HG03108 (cell line): ENCODE data around the gene LRRC75A.

ENCODE experiments used
- ATAC-seq: cut with Tn5 transposase; IDR thresholded peaks from one replicate; pipeline ENCODE4 v1.9.1; 2021; ENCODE audit warnings: moderate library complexity; ENCODE audit not compliant: unreplicated experiment

LRRC75A gene

DNA sequence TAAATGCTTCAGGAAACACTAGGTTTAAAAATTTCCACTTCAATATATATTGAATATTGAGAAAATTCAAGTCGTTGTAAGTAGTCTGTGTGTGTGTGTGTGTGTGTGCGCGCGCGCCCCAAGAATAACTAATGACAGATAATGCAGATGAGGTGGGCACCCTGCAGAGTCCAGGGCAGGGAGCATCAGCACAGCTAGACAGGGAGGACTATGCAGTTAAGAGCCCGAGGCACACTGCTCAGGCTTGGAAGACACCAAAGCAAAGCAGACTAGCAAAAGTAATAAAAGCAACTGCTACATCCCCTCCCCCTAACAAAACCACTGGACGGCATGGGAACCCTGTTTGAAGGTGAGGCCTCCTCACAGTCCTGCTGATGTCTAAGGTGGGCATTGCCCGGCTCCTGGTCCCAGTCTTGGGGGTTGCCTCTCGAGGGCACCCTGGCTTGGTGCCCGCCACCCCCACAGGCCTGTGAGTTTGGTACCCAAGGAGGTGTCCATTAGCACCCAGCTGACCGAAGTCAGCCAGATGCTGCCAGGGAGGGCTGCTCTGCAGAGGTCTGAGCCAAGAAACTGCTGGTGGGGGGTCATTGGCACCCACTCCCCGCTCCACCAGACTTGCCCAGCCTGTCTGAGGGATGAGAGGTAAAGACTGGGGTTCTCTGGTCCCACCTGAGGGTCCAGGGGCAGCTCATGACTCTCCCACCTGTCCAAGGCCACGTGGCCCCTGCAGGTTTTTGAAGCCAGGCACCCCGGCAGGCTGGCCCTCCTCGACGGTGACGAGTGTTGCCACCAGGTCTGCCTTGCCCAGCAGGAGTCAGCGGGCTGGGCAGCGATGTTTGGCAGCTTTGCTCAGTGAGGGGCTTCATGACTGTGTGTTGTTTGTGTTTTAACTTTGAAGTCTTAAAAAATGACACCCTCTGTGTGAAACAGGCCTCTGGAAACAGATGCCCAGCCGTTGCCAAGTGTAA is 18.7 kb downstream of the LRRC75A start:
- no peak for ATAC-seq

DNA sequence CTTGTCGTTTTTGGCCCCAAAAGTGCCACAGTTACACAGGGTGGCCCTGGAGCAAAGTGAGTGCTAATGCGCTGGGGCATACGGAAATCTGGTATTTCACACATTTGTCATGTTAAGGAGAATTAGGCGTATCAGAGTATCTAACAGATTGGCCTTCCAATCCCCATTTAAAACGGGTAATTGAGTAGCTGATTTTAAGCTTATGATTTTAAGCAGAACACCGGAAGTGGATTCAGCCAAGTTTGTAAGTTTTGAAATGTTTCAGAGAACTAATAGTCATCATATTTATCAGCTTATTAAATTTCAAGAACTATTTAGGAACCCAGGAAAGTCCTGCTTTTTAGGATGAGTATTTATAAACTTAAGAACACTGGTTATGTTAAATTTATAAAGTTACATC is 19.5 kb downstream of the LRRC75A start:
- ATAC-seq = no peak

DNA sequence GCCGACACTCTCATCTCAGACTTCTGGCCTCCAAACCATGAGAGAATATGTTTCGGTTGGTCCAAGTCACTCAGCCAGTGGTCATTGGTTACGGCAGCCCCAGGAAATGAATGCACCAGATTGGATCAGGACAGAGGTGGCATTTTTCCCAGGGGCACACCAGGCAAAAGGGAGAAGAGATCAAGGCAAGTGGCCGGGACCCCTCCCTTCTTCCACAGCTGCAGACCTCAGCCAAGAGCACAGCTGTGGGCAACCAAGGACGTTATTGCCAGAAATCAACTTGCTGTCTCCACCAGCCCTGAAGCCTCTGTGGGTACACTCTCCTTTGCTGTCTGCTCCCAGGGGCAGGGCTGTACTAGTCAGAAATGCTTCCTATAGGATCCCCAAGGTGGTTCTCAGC is 20.7 kb downstream of the LRRC75A start:
- no peak for ATAC-seq

DNA sequence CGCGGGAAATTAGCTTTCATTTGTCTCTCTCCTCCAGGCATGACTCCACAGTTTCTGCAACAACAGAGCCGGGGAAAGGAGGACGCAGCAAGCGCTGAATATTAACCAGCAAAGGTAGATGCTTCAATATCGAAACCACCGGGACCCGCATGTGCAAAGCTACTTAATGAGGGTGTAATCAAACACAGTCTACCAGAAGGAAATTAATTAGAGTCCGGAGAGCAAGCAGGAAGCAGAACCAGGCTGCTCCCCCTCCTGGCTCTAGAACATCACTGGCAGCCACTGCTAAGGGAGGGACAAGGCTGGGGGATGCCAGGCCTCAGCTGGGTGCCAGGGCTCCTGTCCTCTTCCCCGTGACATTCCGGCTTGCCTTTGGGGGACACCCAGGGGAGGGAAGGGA is 21.7 kb downstream of the LRRC75A start:
- ATAC-seq = no peak

DNA sequence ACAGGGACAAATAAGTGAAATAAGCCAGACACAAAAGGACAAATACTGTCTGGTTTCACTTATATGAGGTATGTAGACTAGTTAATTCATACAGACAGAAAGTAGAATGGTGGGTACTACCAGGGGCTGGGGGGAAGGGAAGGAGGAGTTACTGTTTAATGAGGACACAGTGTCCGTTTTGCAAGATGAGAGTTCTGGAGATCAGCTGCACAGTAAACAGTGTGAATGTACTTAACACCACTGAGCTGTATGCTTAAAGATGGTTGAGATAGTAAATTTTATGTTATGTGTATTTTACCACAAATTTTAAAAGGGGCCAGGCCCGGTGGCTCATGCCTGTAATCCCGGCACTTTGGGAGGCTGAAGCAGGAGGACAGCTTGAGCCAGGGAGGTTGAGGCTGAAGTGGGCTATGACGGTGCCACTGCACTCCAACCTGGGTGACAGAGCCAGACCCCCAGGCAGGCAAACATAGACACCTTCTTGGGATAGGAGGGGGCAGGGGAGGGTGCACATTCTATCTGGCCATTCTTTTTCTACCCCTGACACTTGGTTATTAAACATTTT is 23.5 kb downstream of the LRRC75A start:
- ATAC-seq = no peak

DNA sequence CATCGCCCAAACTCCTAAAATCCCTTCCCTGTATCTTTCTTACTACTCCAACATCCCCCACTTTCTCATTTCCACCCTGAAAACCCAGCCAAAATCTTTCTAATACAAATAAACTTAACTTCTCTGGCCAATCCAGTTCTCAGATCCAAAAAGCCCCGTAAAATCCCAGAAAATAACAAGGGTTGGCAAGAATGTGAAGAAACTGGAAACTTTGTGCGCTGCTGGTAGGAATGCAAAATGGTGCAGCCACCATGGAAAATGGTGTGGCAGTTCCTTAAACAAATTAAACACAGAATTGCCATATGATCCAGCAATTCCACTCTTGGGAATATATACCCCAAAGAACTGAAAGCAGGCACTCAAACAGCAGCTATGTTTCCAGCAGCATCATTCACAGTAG is 24.1 kb downstream of the LRRC75A start:
- no peak for ATAC-seq

DNA sequence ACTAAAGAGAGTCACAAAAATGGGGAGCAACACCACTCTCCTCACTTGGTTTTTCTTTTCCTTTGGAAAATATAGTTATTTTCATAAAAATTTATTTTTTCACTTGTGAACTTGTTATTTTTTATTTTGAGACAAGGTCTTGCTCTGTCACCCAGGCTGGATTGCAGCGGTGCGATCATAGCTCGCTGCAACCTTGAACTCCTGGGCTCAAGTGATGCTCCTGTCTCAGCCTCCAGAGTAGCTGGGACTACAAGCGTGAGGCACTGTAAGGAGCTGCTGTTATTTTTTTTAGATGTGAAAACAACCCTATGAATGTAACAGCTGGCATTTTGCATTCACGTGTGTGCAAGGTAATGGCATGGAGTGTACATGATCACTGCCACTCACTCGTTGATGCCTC is 24.9 kb downstream of the LRRC75A start:
- ATAC-seq = no peak

DNA sequence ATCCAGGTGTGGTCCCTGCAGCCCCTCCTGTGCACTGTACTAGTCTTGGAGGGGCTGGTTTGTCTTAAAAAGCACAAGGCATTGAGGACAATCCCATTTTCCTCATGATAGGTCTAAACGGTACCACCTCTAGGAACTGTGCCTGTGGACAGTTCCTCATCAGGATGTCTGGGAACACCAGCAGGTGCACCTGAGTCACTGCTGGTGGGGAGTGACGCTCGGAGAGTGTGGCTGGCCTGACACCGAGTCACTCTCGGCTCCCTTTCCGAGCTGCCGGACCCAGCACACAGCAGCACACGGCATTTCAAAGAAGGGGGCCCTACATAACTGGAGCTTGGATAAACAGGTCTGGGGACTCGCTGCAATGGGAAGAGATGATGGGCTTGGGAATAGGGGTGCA is 25.6 kb downstream of the LRRC75A start:
- ATAC-seq = no peak

DNA sequence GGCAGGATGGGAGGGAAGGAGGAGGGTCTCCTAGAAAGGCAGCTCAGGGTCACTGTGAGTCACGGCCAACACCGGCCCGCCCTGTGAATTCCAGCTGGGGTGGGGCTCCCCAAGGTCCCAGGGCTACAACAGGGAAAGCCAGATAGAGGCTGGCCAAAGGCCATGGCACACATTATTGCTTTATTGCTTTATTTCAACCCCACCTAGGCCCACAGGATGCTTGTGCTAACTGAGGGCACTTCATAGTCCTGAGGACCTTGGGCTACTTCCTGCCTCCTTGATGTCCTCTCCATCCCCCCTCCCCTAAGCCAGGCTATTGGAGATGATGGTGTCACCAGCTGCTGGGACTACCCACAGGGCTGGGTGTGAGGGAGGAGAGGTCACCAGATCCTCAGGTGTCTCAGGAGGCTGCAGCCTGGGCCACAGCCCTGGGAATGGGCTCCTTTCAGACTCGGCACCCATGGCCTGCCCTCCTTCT is 26.1 kb downstream of the LRRC75A start:
- no peak for ATAC-seq

DNA sequence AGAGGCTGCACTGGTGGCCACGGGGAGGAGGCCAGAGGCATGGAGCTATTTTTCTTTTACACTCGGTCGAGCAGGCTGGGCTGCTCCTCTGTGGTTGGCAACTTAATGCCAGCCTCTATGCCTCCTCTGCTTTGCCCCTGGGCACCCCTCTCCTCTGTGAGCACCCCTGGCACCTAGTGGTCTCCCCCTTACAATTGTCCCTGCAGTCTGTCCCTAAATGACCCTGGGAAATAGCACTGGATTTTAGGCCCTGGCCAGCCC is 27.0 kb downstream of the LRRC75A start:
- no peak for ATAC-seq

DNA sequence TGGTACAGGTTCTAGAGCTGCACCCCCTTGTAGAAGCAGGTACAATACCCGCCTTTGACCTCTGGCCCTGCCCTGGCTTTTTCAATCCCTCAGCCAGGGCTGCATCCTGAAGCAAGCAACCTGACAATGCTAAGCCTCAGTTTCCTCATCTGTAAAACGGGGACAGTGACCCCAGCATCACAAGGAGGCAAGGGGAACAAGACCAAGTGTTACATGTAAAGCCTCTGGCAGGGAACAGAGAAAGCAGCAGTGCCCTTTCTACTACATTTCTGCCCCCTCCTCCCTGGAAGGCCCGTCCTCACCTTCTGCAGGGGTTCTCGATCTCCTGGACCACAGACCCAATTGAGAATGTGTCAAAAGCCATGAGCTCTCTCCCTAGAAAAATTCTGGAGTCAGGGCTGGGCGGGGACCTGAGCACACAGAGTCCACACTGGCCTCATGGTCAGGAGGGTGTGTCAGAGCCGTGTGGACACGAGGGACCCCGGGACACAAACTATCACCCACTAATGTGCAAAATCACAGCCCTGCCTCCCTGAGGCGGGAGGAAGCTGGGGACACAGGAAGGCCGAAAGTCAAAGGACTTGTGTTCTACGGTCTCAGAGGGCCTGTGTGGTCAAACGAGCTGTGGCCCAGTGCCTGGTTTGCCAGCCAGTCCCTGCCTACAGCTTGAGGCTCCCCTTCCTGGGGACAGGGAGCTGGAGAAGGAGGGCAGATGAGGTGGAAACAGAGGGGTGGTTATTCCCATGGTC is 27.5 kb downstream of the LRRC75A start:
- ATAC-seq = no peak

DNA sequence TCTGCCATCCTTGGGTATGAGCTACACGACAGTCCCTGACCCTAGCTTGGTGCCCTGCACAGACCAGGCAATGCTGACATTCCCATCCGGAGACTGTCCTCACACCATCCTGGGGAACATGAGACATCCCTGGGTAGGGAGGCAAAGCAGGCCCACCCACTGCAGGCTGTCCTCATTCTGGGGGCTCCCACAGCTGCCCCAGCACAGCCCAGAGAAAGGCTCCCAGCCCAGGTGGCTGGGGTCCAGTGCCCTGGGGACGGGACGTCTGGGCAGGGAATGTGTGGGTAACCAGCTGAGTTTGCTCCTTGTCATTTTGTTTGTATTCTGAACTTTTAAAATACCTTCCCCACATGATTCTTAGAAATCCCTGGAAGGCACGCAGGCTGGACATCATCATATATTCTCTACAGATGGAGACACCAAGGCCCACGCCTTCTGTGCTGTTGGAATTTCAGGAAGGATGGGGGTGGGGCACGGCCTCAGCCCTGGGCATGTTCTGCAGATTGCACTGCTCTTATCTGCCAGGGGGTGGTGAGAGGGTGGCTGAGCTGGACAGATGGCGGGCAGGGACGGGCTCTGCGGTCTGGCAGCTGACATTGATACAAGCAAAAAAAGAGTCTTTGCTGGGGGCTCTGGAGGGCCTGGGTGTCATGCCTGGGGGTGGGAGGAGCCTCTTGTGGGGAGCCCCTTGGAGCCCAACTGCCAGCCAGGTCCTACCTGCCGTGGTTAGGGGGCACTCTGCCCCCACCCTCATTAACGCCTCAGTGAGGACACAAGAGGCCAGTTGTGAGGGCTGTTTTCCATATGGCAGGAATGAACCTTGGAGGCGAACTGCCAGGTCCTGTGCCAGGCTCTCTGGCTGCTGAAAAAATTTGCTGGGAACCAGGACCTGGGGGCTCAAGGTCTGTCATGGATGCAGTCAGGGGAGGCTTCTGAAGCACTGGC is 28.4 kb downstream of the LRRC75A start:
- ATAC-seq = no peak

DNA sequence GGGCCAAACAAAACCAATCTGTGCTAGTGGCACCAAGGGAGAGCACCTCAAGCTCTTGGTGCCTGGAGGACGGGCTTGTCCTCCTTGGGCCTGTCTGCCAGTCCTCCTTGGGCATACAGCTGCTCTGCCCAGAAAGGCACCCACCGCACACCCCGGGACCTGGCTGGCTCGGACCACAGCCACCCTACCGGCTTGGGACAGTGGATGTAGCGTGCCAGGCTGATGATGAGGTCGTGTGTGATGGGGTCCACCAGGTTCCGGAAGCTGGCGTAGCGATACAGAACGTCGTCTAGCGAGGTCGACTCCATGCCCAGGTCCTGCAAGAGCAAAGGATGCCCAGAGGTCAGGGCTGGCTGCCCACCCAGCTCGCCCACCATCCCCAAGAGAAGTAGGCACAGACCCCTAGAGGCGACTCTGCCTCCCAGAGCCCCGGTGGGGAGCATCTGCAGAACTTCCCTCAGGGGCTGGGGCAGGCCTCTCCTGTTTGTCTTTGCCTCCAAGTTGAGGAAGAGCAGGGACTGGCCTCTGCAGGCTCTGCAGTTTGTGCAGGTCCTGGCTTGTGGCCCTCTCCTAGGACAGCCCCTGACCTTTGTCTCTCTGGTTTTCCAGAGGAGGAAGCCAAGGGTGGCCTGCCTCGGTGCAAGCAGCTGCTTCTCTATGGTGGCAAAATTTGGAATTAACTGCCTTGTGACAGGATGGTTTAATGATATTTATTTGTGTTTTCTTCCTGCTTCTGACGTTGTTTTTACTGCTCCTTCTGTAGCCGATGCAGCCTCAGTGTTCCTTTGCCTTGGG is 29.7 kb downstream of the LRRC75A start:
- ATAC-seq = no peak

DNA sequence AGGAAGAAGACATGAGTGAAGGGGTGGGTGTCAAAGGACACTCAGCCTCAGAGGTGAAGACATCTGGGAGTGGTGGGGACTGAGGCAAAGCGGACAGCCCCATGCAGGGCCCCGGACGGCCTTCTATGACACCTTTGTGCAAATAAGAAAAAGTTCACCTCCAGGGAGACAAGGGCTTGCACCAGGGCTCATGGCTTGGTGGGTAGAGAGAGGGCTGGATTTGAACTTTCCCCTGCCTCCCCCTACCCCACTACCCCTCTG is 30.5 kb downstream of the LRRC75A start:
- no peak for ATAC-seq

DNA sequence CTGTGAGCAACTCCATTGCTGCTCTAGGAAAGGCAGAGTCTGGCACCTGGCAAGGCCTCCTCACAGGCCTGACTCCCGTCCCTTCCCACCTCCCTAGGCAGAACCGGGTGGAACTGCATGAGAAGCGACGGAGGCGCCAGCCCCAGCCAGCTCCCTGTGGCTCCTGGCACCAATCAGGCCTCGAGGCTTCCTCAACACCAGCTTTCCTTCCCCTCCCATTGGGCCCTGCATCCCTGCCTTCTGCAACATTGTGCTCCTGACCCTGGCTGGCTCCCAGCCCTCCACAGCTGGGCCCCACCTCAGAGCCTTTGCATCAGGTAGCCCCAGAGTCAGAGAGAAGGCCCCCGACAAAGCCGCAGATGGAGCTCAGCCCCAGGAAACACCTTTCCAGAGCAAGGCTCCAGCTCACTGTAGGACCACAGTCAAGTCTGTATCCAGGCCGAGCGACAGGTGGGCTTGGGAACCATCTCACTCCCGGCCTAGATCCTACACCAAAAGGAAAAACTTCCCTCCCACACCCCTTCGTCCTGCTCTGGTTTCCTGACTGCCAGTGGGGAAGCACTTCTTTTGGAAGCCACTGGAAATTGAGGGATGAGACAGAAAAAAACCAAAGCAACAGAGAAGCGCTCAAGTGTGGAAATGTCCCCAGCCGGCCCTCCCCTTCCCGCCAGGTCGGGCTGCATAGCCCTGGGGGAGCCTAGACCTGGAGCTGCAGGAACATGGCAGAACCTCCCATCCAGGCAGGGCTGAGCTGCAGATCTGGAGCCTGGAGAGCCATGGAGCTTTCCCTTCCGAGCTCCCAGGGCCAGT is 31.0 kb downstream of the LRRC75A start:
- no peak for ATAC-seq

DNA sequence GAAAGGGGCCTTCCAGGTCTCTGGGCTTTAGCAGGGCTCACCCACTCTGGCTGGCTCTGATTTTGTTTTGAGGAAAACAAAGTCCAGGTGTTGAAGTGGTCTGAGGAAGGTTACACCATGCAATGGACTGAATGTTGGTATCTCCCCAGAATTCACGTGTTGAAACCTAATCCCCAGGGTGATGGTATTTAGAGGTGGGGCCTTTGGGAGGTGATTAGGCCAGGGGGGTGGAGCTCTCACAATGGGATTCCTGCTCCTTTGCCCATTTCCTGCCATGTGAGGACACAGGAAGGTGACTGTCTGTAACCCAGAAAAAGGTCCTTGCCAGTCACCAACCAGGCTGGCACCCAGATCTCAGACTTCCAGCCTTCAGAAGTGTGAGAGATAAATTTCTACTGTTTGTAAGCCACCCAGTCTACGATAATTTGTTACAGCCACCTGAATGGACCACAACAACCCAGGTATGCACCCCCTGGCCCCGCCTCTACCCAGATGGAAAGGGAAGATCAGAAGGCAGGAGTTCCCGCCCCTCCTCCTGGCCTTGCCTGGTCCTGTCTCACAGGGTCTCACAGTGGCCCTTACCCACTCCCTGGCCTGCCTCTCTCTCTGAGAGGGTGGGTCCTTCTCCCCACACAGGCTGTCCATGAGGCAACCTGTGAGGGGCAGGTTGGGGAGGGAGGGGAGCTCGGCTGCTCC is 32.0 kb downstream of the LRRC75A start:
- ATAC-seq = no peak

DNA sequence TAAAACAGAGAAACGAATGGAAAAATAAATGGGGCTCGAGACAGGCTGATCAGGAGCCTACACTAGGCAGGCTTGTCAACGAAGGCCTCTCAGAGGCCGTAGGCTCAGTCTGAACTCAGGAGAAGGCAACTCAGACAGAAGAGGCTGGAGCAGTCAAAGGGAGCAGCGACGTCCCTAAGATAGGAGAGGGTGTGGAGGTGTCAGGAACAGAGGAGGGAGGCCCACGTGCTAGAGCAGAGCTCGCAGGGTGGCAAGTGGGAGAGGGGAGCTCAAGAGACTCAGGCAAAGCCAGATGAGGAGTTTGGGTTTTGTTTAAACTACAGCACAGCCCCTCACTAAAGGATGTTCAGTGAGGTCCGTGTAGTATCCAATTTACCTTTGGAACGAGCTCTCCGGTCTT is 32.7 kb downstream of the LRRC75A start:
- ATAC-seq = no peak

DNA sequence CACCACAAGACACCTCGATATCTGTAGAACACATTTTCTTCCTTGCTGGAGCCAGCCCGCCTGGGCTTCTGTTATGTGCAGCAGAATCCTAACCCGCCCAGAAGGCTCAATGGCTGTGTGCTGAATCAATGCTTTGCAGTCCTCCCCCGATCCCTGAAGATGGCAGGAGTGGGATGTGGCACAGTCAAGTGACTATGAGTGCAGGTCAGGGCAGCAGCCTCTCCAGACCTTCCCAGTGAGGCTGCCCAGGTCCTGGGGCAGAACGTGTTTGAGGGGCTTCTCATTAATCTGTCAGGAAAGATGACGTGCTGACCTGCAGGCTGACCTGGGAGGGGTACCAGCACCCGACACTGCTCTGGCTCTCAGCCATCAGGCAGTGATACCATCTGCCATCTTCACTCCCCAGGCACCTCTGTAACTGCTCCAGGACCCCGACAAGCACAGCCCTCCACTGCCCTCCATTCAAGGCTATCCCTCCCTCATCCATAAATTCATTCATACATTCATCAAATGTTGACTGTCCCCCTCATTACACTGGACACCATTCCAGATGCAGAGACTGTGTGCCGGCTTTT is 35.2 kb downstream of the LRRC75A start:
- no peak for ATAC-seq
